GM19372 (cell line): ENCODE measurements around the gene TXNL1.

Experiments used
- ATAC-seq: cut with Tn5 transposase; IDR thresholded peaks from one replicate; pipeline ENCODE4 v1.9.1; 2021; ENCODE audit warnings: mild to moderate bottlenecking, low read depth, moderate library complexity; ENCODE audit not compliant: unreplicated experiment

TXNL1 gene

GRCh38 chr18:56647071-56647470 is 8.7 kb upstream of the TXNL1 start:
- no peak for ATAC-seq

- no peak for ATAC-seq
These were observed 7.1 kb upstream of the TXNL1 start for GRCh38 chr18:56645415-56646016.

- ATAC-seq: no peak
These were observed 5.0 kb upstream of the TXNL1 start for GRCh38 chr18:56643381-56643780.

- no peak for ATAC-seq
These were observed 3.4 kb upstream of the TXNL1 start for GRCh38 chr18:56641714-56642337.

GRCh38 chr18:56639571-56639970 is 1.2 kb upstream of the TXNL1 start:
- ATAC-seq: no peak

- ATAC-seq: no peak
These were observed 651 bp upstream of the TXNL1 start for GRCh38 chr18:56639104-56639381.

- ATAC-seq: peak; percentile 10
These were observed 621 bp downstream of the TXNL1 start for GRCh38 chr18:56637711-56638231.

- ATAC-seq: no peak
These were observed 1.2 kb downstream of the TXNL1 start for GRCh38 chr18:56637176-56637575.

GRCh38 chr18:56635007-56635406 is 3.4 kb downstream of the TXNL1 start:
- no peak for ATAC-seq

GRCh38 chr18:56632070-56633022 is 6.0 kb downstream of the TXNL1 start:
- no peak for ATAC-seq

- ATAC-seq: no peak
These were observed 10.4 kb downstream of the TXNL1 start for GRCh38 chr18:56627991-56628390.

GRCh38 chr18:56615738-56616520 is 22.5 kb downstream of the TXNL1 start:
- ATAC-seq: no peak

GRCh38 chr18:56606618-56607017 is 31.8 kb downstream of the TXNL1 start:
- no peak for ATAC-seq

- ATAC-seq: no peak
These were observed 40.0 kb downstream of the TXNL1 start for GRCh38 chr18:56598422-56598821.

GRCh38 chr18:56593906-56594305 is 44.5 kb downstream of the TXNL1 start:
- ATAC-seq: no peak

- ATAC-seq: no peak
These were observed 58.4 kb downstream of the TXNL1 start for GRCh38 chr18:56580026-56580425.

GRCh38 chr18:56579451-56579850 is 58.9 kb downstream of the TXNL1 start:
- no peak for ATAC-seq

GRCh38 chr18:56576826-56577573 is 61.4 kb downstream of the TXNL1 start:
- ATAC-seq: no peak

- ATAC-seq: no peak
These were observed 62.4 kb downstream of the TXNL1 start for GRCh38 chr18:56575819-56576663.
